Lung (tissue), 12 donors: ENCODE results near the gene PGM2. TPM values are rescaled to one million over a fixed set of nuclear protein-coding genes. Genes with fewer than 3 reads are reported as not detected.

Experiments used
- ATAC-seq: fragments of 200-7000 bp; cut with Tn5 transposase; one replicate; pipeline ENCODE4 v1.9.1; 2020; ENCODE audit warnings: moderate number of reproducible peaks; ENCODE audit not compliant: insufficient read depth, low FRiP score
- DNase-seq, 3 donors: peaks; one replicate each; pipeline ENCODE4 v3.0.0-alpha.2; 2013 to 2017
- H3K27ac ChIP-seq, 2 donors: one replicate each; pipeline ENCODE4 v1.5.1; 2013; ENCODE audit warnings: mild to moderate bottlenecking in 2 of 2, moderate library complexity in 2 of 2, control low read depth in 1 of 2, inconsistent platforms in 1 of 2, low read depth in 1 of 2, low read length in 1 of 2
- H3K27me3 ChIP-seq, 3 donors: one replicate each; pipeline ENCODE4 v1.5.1; 2013; ENCODE audit warnings: low read length in 2 of 3; ENCODE audit not compliant: control insufficient read depth in 3 of 3, insufficient read depth in 3 of 3
- H3K36me3 ChIP-seq, 4 donors: one replicate each; pipeline ENCODE4 v1.5.1; 2013; ENCODE audit warnings: low read length in 4 of 4, mild to moderate bottlenecking in 1 of 4, moderate library complexity in 1 of 4; ENCODE audit not compliant: control insufficient read depth in 4 of 4, insufficient read depth in 4 of 4
- H3K4me1 ChIP-seq, 5 donors: one replicate each; pipeline ENCODE4 v1.5.1; 2013; ENCODE audit warnings: low read length in 5 of 5, mild to moderate bottlenecking in 2 of 5, moderate library complexity in 1 of 5; ENCODE audit not compliant: control insufficient read depth in 5 of 5, insufficient read depth in 5 of 5
- H3K4me3 ChIP-seq: one replicate; pipeline ENCODE4 v1.5.1; 2013; ENCODE audit warnings: mild to moderate bottlenecking, control low read depth, moderate library complexity
- H3K9ac ChIP-seq, 2 donors: one replicate each; pipeline ENCODE4 v1.5.1; 2013; ENCODE audit warnings: low read length in 2 of 2, control low read depth in 1 of 2; ENCODE audit not compliant: insufficient read depth in 1 of 2
- H3K9me3 ChIP-seq, 4 donors: one replicate each; pipeline ENCODE4 v1.5.1; 2013; ENCODE audit warnings: low read length in 3 of 4, mild to moderate bottlenecking in 1 of 4, moderate library complexity in 1 of 4; ENCODE audit not compliant: control insufficient read depth in 4 of 4, insufficient read depth in 3 of 4
- WGBS, 2 donors: extraction: QIAGEN DNeasy Blood & Tissue Kit; methylation state at CpG; one replicate each; pipeline ENCODE4 v1.1.7; 2013; 5-methylcytosine and 5-hydroxymethylcytosine counted together
- polyA plus RNA-seq, 2 donors: library from polyadenylated mRNA; stranded (reverse); fragments of 200-250 nt; gene quantifications; one replicate each; pipeline ENCODE4 v1.2.1, GENCODE V29; 2013
- total RNA-seq, 2 donors: library from RNA; depleted of rRNA in 1 of 2; stranded (reverse); fragments of >200 nt in 1 of 2; gene quantifications; one replicate each; pipeline ENCODE4 v1.2.1, GENCODE V29; 2014 to 2021
- TF ChIP-seq, protein P1 (sequence below): IDR thresholded peaks from 2 replicates; pipeline ENCODE4 v1.5.1; 2012; ENCODE audit warnings: mild to moderate bottlenecking; ENCODE audit errors: control extremely low read depth, extremely low read depth
- donor health status: control.
- donor health status: control.
- donor health status: Bipolar disorder and iron deficiency.
- donor health status: healthy.
- donor health status: DM: yes; HTN: yes; CAD: no.

The PGM2 gene
- total and polyA plus RNA-seq, 4 donors: 4.8 to 28.9 (median 18.4) TPM

DNA sequence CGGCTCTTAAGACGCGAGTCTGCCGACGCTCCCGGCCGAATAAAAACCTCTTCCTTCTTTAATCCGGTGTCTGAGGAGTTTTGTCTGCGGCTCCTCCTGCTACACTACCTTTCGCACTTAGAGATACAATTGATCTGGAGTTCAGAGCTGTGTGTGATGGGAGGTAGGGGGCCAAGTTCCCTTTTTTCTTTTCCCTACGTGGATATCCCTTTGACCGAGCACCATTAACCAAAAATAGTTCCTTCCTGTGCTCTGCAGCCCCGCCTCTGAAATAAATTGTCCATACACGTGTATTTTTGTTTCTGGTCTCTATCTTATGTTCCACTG lies 555 bp upstream of the PGM2 start:
- H3K36me3 ChIP-seq: peaks cover 5 to 9% (median 8%) of the 10 kb centered on the region in 4 donors
- ATAC-seq (peak; percentile 9), DNase-seq (no peak)
- no peaks in the 10 kb centered on the region for H3K27me3 ChIP-seq
- H3K4me3 ChIP-seq: peak overlapping the region; percentile 98
- H3K27ac ChIP-seq: peak overlapping the region; percentile 79 to 83
- H3K9ac ChIP-seq: peak overlapping the region in 1 of 2 donors; percentile 75
- 0 to 1% methylated on average over 14 of the region's 14 CpGs for WGBS, 2 donors
- no peaks in the 10 kb centered on the region for H3K9me3 ChIP-seq
- TF ChIP-seq, protein P1, sequence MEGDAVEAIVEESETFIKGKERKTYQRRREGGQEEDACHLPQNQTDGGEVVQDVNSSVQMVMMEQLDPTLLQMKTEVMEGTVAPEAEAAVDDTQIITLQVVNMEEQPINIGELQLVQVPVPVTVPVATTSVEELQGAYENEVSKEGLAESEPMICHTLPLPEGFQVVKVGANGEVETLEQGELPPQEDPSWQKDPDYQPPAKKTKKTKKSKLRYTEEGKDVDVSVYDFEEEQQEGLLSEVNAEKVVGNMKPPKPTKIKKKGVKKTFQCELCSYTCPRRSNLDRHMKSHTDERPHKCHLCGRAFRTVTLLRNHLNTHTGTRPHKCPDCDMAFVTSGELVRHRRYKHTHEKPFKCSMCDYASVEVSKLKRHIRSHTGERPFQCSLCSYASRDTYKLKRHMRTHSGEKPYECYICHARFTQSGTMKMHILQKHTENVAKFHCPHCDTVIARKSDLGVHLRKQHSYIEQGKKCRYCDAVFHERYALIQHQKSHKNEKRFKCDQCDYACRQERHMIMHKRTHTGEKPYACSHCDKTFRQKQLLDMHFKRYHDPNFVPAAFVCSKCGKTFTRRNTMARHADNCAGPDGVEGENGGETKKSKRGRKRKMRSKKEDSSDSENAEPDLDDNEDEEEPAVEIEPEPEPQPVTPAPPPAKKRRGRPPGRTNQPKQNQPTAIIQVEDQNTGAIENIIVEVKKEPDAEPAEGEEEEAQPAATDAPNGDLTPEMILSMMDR: no peak
- peaks cover 0 to 13% (median 8%) of the 10 kb centered on the region in 5 donors for H3K4me1 ChIP-seq

DNA sequence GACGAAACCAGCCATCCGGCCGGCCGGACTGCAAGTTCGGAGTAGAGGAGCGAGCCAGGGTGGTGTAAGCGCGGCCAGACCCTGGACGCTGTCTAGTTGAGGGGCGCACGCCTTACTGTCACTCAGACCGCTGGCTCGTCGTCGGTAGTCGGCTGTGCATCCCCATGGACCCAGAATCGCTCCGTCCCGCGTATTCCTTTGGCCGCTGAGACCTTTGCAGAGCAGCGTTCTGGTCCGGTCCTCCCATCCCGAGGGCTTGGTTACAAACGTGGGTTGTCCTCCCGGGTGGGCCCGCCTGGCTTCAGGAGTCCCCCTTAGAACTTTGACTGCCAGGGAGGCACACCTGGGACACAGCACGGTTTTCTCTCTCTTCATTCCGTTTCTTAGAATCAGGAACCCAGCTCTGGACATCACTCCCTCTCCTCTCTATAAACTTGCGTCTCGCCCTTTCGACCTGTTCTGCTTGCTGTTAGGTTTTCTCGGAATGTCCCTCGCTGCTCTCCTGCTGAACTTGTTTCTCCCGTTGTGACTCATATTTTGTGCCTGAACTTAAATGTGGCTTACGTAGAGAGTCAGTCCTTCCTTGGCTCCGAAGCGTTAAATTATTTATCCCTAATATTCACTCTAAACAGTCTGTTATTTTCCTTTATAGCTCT lies 672 bp downstream of the PGM2 start:
- Histone ChIP-seq H3K27me3 (no peaks in the 10 kb centered on the region), H3K9ac (peak overlapping the region; percentile 44 to 78), H3K4me3 (peak overlapping the region; percentile 98), H3K9me3 (no peaks in the 10 kb centered on the region), H3K27ac (peak overlapping the region; percentile 83 to 85), H3K36me3 (peaks cover 7 to 19% (median 10%) of the 10 kb centered on the region in 4 donors), H3K4me1 (peaks cover 0 to 13% (median 6%) of the 10 kb centered on the region in 5 donors)
- TF ChIP-seq, protein P1: no peak
- ATAC-seq (peak; percentile 7), DNase-seq (peak; percentile 24 to 39 (median 36))
- 5 to 6% methylated on average over 38 of the region's 38 CpGs for WGBS, 2 donors

DNA sequence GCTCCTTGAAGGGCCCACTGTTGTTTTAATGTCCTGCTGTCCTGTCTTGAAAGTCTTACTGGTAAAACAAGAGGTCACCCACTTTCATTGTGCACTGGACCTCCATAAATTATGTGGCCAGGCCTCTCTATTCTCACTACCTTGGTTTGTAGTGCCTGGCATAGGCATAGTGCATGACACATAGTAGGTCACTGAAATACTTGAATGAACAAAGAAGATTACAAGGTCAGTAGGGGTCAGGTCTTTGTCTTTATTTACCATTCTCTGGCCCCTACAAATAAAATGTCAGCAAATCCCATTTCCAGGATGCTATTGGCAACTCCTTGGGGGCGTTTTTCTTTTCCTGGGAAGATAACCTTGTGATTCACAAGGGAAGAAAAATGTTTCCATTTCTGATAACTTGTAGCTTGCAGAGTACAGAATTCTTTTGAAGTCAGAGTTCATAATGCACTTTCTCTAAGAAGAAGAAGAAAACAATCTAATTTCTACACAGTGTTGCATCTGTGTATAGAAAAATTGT lies 1.4 kb downstream of the PGM2 start:
- Histone ChIP-seq H3K36me3 (peaks cover 7 to 22% (median 10%) of the 10 kb centered on the region in 4 donors), H3K27ac (peak overlapping the region in 1 of 2 donors; percentile 18), H3K9ac (peak overlapping the region in 1 of 2 donors; percentile 44), H3K27me3 (no peaks in the 10 kb centered on the region), H3K4me1 (peaks cover 0 to 13% (median 6%) of the 10 kb centered on the region in 5 donors), H3K9me3 (no peaks in the 10 kb centered on the region), H3K4me3 (no peak overlapping the region)
- WGBS, 2 donors: 58 to 79% methylated on average over 1 of the region's 1 CpG
- TF ChIP-seq, protein P1: no peak
- no peak for ATAC-seq
- no peak for DNase-seq
